SK-N-MC (cell line): ENCODE results near the gene ILF3.

Source experiments
- DNase-seq: peaks from one replicate; pipeline ENCODE4 v3.0.0-alpha.2; 2011; ENCODE audit warnings: low read depth, low spot score
- H3K27ac ChIP-seq: fragments of 200-600 bp; sonication (generic); 2 replicates; pipeline ENCODE4 v1.5.1; 2016; ENCODE audit warnings: mixed run types
- H3K36me3 ChIP-seq: fragments of 200-600 bp; sonication (generic); 2 replicates; pipeline ENCODE4 v1.6.1; 2017; ENCODE audit warnings: antibody characterized with exemption, low read length, mixed read lengths; ENCODE audit not compliant: insufficient read depth
- H3K4me3 ChIP-seq: fragments of 200-600 bp; sonication (generic); 2 replicates; pipeline ENCODE4 v1.5.1; 2016
- H3K9ac ChIP-seq: fragments of 200-600 bp; sonication (generic); 2 replicates; pipeline ENCODE4 v1.8.0; 2017; ENCODE audit warnings: mixed run types, mixed read lengths; ENCODE audit not compliant: insufficient read length
- H3K9me3 ChIP-seq: fragments of 200-600 bp; sonication (generic); 2 replicates; pipeline ENCODE4 v1.6.1; 2017; ENCODE audit warnings: low read depth, mild to moderate bottlenecking, antibody characterized with exemption, low read length, moderate library complexity, mixed read lengths
- EZH2 ChIP-seq: fragments of 200-600 bp; sonication (generic); IDR thresholded peaks from one replicate; pipeline ENCODE4 v1.6.1; 2017; ENCODE audit warnings: antibody characterized with exemption
- FOXP2 ChIP-seq: optimal IDR thresholded peaks from 2 replicates; pipeline ENCODE3; 2011; ENCODE audit warnings: mild to moderate bottlenecking, moderate library complexity; ENCODE audit not compliant: insufficient read depth; ENCODE audit errors: extremely low read length, control extremely low read depth
- POLR2AphosphoS5 ChIP-seq: IDR thresholded peaks from 2 replicates; pipeline ENCODE4 v1.6.1; 2012; ENCODE audit warnings: mild to moderate bottlenecking, low read depth, low read length, borderline replicate concordance

Gene ILF3

GRCh38 chr19:10736189-10736588, 82.0 kb downstream of the ILF3 start:
- TF ChIP-seq POLR2AphosphoS5, result no peak
- no peak for TF ChIP-seq FOXP2
- no peak for TF ChIP-seq EZH2
- peaks cover 4% of the 10 kb centered on the region; the same call in 1 of the 2 replicates for H3K36me3 ChIP-seq
- H3K27ac ChIP-seq, result no peak overlapping the region
- no peaks in the 10 kb centered on the region for H3K9me3 ChIP-seq
- no peak overlapping the region for H3K4me3 ChIP-seq
- no peak for DNase-seq
- H3K9ac ChIP-seq, result no peak overlapping the region

- TF ChIP-seq EZH2 (no peak), FOXP2 (no peak), POLR2AphosphoS5 (no peak)
- Histone ChIP-seq H3K9me3 (no peaks in the 10 kb centered on the region), H3K9ac (no peak overlapping the region), H3K27ac (no peak overlapping the region), H3K4me3 (no peak overlapping the region), H3K36me3 (peaks cover 4% of the 10 kb centered on the region; the same call in 1 of the 2 replicates)
- no peak for DNase-seq
Measured at GRCh38 chr19:10736916-10737551, 82.9 kb downstream of the ILF3 start.

- TF ChIP-seq POLR2AphosphoS5 (no peak), EZH2 (no peak), FOXP2 (no peak)
- no peak for DNase-seq
- H3K9ac ChIP-seq, result no peak overlapping the region
- no peak overlapping the region for H3K27ac ChIP-seq
- no peaks in the 10 kb centered on the region for H3K9me3 ChIP-seq
- H3K36me3 ChIP-seq, result peaks cover 4% of the 10 kb centered on the region; the same call in 1 of the 2 replicates
- no peak overlapping the region for H3K4me3 ChIP-seq
Measured at GRCh38 chr19:10737722-10738121, 83.6 kb downstream of the ILF3 start.

GRCh38 chr19:10740798-10741197, 86.7 kb downstream of the ILF3 start:
- Histone ChIP-seq H3K9me3 (no peaks in the 10 kb centered on the region), H3K27ac (no peak overlapping the region), H3K4me3 (no peak overlapping the region), H3K36me3 (peaks cover 4% of the 10 kb centered on the region; the same call in 1 of the 2 replicates), H3K9ac (no peak overlapping the region)
- no peak for DNase-seq
- TF ChIP-seq EZH2 (no peak), FOXP2 (no peak), POLR2AphosphoS5 (no peak)
